ENCODE measurements around the gene DHRS4. TPM values are rescaled to one million over a fixed set of nuclear protein-coding genes. Genes with fewer than 3 reads are reported as not detected.
"Not testable (repeated sequence)": the region's sequence is repeated elsewhere in the genome, so short reads cannot be mapped to it uniquely, and the experiment has no call there.

The DHRS4 gene
- total RNA-seq, 2 experiments from 2014 or later: 18.7 to 18.8 TPM

GRCh38 chr14:23977208-23977607 is 23.6 kb downstream of the DHRS4 start:
- H3K79me2 ChIP-seq (ENCODE audit: insufficient read depth, low read depth, low read length); H3K36me3 ChIP-seq (ENCODE audit: insufficient read depth, low read length); H3K4me3 ChIP-seq (ENCODE audit: low read depth, low read length, poor library complexity, severe bottlenecking); H3K9me3 ChIP-seq (ENCODE audit: low read length); H2AFZ ChIP-seq (ENCODE audit: low read length); H4K20me1 ChIP-seq (ENCODE audit: insufficient read depth, low read length); H3K4me2 ChIP-seq (ENCODE audit: low read length); H3K9me2 ChIP-seq (ENCODE audit: insufficient read depth, low read length); H3K27ac ChIP-seq (ENCODE audit: low read depth, low read length, poor library complexity, severe bottlenecking); POLR2A ChIA-PET; H3K4me1 ChIP-seq (ENCODE audit: insufficient read depth, low read length, poor library complexity, severe bottlenecking); BruUV-seq (replicated peaks): not testable (repeated sequence)
- intact Hi-C loops (cut with micrococcal nuclease; ENCODE audit: unreplicated experiment): loop anchor here (1.0 kb wide), 1 partner anchor 113 kb away; no protein-coding TSS in a partner anchor
- CTCF ChIA-PET (ENCODE audit: unreplicated experiment): interaction anchor here (0.5 kb wide), 1 partner anchor 11 kb away, joined by 3 read pairs; the partner anchor contains the start of gene DHRS4L2
- TF ChIP-seq, protein P1, sequence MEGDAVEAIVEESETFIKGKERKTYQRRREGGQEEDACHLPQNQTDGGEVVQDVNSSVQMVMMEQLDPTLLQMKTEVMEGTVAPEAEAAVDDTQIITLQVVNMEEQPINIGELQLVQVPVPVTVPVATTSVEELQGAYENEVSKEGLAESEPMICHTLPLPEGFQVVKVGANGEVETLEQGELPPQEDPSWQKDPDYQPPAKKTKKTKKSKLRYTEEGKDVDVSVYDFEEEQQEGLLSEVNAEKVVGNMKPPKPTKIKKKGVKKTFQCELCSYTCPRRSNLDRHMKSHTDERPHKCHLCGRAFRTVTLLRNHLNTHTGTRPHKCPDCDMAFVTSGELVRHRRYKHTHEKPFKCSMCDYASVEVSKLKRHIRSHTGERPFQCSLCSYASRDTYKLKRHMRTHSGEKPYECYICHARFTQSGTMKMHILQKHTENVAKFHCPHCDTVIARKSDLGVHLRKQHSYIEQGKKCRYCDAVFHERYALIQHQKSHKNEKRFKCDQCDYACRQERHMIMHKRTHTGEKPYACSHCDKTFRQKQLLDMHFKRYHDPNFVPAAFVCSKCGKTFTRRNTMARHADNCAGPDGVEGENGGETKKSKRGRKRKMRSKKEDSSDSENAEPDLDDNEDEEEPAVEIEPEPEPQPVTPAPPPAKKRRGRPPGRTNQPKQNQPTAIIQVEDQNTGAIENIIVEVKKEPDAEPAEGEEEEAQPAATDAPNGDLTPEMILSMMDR (conservative IDR thresholded peaks at IDR 0.05; ENCODE audit: low read length): peak; percentile 60
- DNase-seq (ENCODE audit: low spot score): peak; percentile 26

DNA sequence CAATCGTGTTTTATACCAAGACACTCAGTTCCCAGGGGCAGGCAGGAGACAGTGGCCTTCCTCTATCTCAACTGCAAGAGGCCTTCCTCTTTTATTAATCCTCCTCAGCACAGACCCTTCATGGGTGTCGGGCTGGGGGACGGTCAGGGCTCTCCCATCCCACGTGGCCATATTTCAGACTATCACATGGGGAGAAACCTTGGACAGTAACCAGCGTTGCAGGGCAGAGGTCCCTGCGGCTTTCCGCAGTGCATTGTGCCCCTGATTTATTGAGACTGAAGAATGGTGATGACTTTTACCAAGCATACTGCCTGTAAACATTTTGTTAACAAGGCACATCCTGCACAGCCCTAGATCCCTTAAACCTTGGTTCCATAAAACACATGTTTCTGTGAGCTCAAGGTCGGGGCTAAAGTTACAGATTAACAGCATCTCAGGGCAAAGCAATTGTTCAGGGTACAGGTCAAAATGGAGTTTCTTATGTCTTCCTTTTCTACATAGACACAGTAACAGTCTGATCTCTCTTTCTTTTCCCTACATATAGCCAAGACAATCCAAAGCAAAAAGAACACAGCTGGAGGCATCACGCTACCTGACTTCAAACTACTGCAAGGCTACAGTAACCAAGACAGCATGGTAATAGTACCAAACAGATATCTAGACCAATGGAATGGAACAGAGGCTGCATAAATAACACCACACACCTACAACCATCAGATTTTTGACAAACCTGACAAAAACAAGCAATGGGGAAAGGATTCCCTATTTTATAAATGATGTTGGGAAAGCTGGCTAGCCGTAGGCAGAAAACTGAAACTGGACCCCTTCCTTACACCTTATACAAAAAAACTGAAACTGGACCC is 28.6 kb downstream of the DHRS4 start:
- H3K4me2 ChIP-seq (ENCODE audit: low read length); H3K4me1 ChIP-seq (ENCODE audit: insufficient read depth, low read length, poor library complexity, severe bottlenecking); DNase-seq (ENCODE audit: low spot score); H3K79me2 ChIP-seq (ENCODE audit: insufficient read depth, low read depth, low read length); H3K4me3 ChIP-seq (ENCODE audit: low read depth, low read length, poor library complexity, severe bottlenecking); BruUV-seq (replicated peaks); H3K27ac ChIP-seq (ENCODE audit: low read depth, low read length, poor library complexity, severe bottlenecking); H3K9me2 ChIP-seq (ENCODE audit: insufficient read depth, low read length); H3K9me3 ChIP-seq (ENCODE audit: low read length); H2AFZ ChIP-seq (ENCODE audit: low read length); intact Hi-C loops (cut with micrococcal nuclease; ENCODE audit: unreplicated experiment); CTCF ChIA-PET (ENCODE audit: unreplicated experiment); H3K36me3 ChIP-seq (ENCODE audit: insufficient read depth, low read length); H4K20me1 ChIP-seq (ENCODE audit: insufficient read depth, low read length); POLR2A ChIA-PET: not testable (repeated sequence)

DNA sequence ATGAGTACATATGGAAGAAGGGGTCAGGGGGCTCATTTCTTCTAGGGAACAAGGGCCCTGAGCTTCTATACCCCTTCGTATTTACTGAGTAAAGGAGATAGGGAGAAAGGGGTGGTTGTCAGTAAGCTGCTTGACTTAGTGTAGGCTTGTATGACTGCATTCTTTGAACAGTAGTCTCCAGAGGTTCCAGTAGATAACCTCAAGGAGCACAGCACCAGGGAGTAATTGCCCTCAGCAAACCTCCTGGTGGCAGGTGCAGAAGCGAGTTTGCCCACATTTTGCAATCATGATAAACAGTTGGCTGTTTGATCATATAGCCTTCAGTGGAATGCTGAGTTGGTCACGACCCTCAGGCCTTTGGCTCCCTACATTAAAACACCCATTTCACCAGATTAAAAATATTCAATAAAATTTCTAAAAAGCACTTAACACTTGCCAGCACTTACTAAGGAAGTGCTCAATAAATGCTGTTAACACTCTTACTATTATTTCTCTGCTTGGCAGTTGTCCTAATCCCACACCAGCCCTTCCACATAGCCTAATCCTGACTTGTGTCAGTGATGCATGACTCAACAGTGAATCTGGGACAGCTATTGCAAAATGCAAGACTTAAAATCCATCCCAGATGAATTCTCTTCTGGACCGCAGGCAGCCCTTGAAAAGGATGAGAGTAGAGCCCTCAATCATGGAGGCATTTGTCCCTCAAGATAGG is 31.5 kb downstream of the DHRS4 start:
- Histone ChIP-seq H3K9me2 (ENCODE audit: insufficient read depth, low read length) (no peaks in the 10 kb centered on the region), H3K4me2 (ENCODE audit: low read length) (no peak overlapping the region), H3K27ac (ENCODE audit: low read depth, low read length, poor library complexity, severe bottlenecking) (no peak overlapping the region), H3K4me1 (ENCODE audit: insufficient read depth, low read length, poor library complexity, severe bottlenecking) (peaks cover 17% of the 10 kb centered on the region), H4K20me1 (ENCODE audit: insufficient read depth, low read length) (no peaks in the 10 kb centered on the region), H3K36me3 (ENCODE audit: insufficient read depth, low read length) (no peaks in the 10 kb centered on the region), H3K9me3 (ENCODE audit: low read length) (no peaks in the 10 kb centered on the region), H2AFZ (ENCODE audit: low read length) (no peak overlapping the region), H3K79me2 (ENCODE audit: insufficient read depth, low read depth, low read length) (no peaks in the 10 kb centered on the region), H3K4me3 (ENCODE audit: low read depth, low read length, poor library complexity, severe bottlenecking) (no peak overlapping the region)
- DNase-seq (ENCODE audit: low spot score): no peak
- intact Hi-C loops (cut with micrococcal nuclease; ENCODE audit: unreplicated experiment): no loop called here
- ChIA-PET CTCF (ENCODE audit: unreplicated experiment) (no interaction called here), POLR2A (interaction anchor here (0.5 to 0.7 kb wide), 2 partner anchors 373 to 726 kb away, joined by 3 read pairs; no protein-coding TSS in a partner anchor)
- TF ChIP-seq, protein P1 (conservative IDR thresholded peaks at IDR 0.05; ENCODE audit: low read length): no peak
- TF ChIP-seq EZH2phosphoT487 (IDR thresholded peaks at IDR 0.05; ENCODE audit: borderline replicate concordance, low read depth, low read length): no peak
- BruUV-seq (replicated peaks): no TSS peak

GRCh38 chr14:23988223-23988606 is 34.6 kb downstream of the DHRS4 start:
- H3K9me2 ChIP-seq (ENCODE audit: insufficient read depth, low read length); BruUV-seq (replicated peaks); H3K36me3 ChIP-seq (ENCODE audit: insufficient read depth, low read length); POLR2A ChIA-PET; H4K20me1 ChIP-seq (ENCODE audit: insufficient read depth, low read length); H3K9me3 ChIP-seq (ENCODE audit: low read length); DNase-seq (ENCODE audit: low spot score); H3K79me2 ChIP-seq (ENCODE audit: insufficient read depth, low read depth, low read length); intact Hi-C loops (cut with micrococcal nuclease; ENCODE audit: unreplicated experiment): not testable (repeated sequence)
- CTCF ChIA-PET (ENCODE audit: unreplicated experiment): interaction anchor here (0.7 kb wide), 1 partner anchor 11 kb away, joined by 3 read pairs; no protein-coding TSS in a partner anchor
- Histone ChIP-seq H3K4me3 (ENCODE audit: low read depth, low read length, poor library complexity, severe bottlenecking) (peak overlapping the region; percentile 70), H3K4me1 (ENCODE audit: insufficient read depth, low read length, poor library complexity, severe bottlenecking) (peaks cover 17% of the 10 kb centered on the region), H3K27ac (ENCODE audit: low read depth, low read length, poor library complexity, severe bottlenecking) (peak overlapping the region; percentile 43), H3K4me2 (ENCODE audit: low read length) (peak overlapping the region; percentile 75), H2AFZ (ENCODE audit: low read length) (peak overlapping the region; percentile 56; the same call in 1 of the 2 replicates)
